GM19463 (cell line): Measurements from ENCODE around the gene ATG16L2.
"Not testable (repeated sequence)": the region's sequence is repeated elsewhere in the genome, so short reads cannot be mapped to it uniquely, and the experiment has no call there.

Experiments
- ATAC-seq: cut with Tn5 transposase; IDR thresholded peaks from one replicate; pipeline ENCODE4 v1.9.1; 2021; ENCODE audit warnings: mild to moderate bottlenecking, moderate library complexity; ENCODE audit not compliant: unreplicated experiment

The ATG16L2 gene

GRCh38 chr11:72778535-72779494 is 35.4 kb upstream of the ATG16L2 start:
- no peak for ATAC-seq

- ATAC-seq = no peak
Measured at GRCh38 chr11:72779495-72780128, 34.6 kb upstream of the ATG16L2 start.

- ATAC-seq = no peak
Measured at GRCh38 chr11:72780296-72781062, 33.7 kb upstream of the ATG16L2 start.

- no peak for ATAC-seq
Measured at GRCh38 chr11:72781063-72781312, 33.2 kb upstream of the ATG16L2 start.

- ATAC-seq = no peak
Measured at GRCh38 chr11:72781313-72782080, 32.7 kb upstream of the ATG16L2 start.

- ATAC-seq = no peak
Measured at GRCh38 chr11:72782081-72782920, 31.9 kb upstream of the ATG16L2 start.

GRCh38 chr11:72783144-72783905 is 30.9 kb upstream of the ATG16L2 start:
- no peak for ATAC-seq

GRCh38 chr11:72784662-72785061 is 29.5 kb upstream of the ATG16L2 start:
- no peak for ATAC-seq

- no peak for ATAC-seq
Measured at GRCh38 chr11:72786305-72787215, 27.7 kb upstream of the ATG16L2 start.

- peak; percentile 69 for ATAC-seq
Measured at GRCh38 chr11:72787216-72788104, 26.8 kb upstream of the ATG16L2 start.

GRCh38 chr11:72788241-72788640 is 26.0 kb upstream of the ATG16L2 start:
- no peak for ATAC-seq

GRCh38 chr11:72789493-72790131 is 24.6 kb upstream of the ATG16L2 start:
- no peak for ATAC-seq

GRCh38 chr11:72791228-72791627 is 23.0 kb upstream of the ATG16L2 start:
- not testable (repeated sequence) for ATAC-seq

GRCh38 chr11:72792437-72793021 is 21.7 kb upstream of the ATG16L2 start:
- ATAC-seq = no peak

- ATAC-seq = no peak
Measured at GRCh38 chr11:72793076-72793424, 21.2 kb upstream of the ATG16L2 start.
